Immature natural killer cell (primary cell): ENCODE data around the gene IGLL5. TPM values are rescaled to one million over a fixed set of nuclear protein-coding genes. Genes with fewer than 3 reads are reported as not detected.
A peak's percentile ranks its signal among the peaks of the same experiment; 100 is the strongest.
"Not testable (repeated sequence)": the region's sequence is repeated elsewhere in the genome, so short reads cannot be mapped to it uniquely, and the experiment has no call there.

Source experiments
- DNase-seq, 3 donors: peaks; one replicate each; pipeline ENCODE4 v3.0.0; 2022; ENCODE audit warnings: mixed read lengths in 1 of 3
- H3K27ac Mint-ChIP-seq, 6 donors: one replicate each; pipeline ENCODE4 v1.8.0; 2020; ENCODE audit warnings: mixed read lengths in 6 of 6, mild to moderate bottlenecking in 5 of 6, inconsistent platforms in 4 of 6, moderate library complexity in 3 of 6
- H3K27me3 Mint-ChIP-seq, 3 donors: one replicate each; pipeline ENCODE4 v1.8.0; 2020 to 2021; ENCODE audit warnings: low read depth in 3 of 3, mild to moderate bottlenecking in 3 of 3, mixed read lengths in 3 of 3, moderate library complexity in 3 of 3, inconsistent platforms in 1 of 3
- H3K36me3 Mint-ChIP-seq, 3 donors: one replicate each; pipeline ENCODE4 v1.8.0; 2020; ENCODE audit warnings: mixed read lengths in 3 of 3, inconsistent platforms in 2 of 3, mild to moderate bottlenecking in 2 of 3
- H3K4me1 Mint-ChIP-seq, 2 donors: one replicate each; pipeline ENCODE4 v1.8.0; 2020; ENCODE audit warnings: inconsistent platforms in 2 of 2, mild to moderate bottlenecking in 2 of 2, mixed read lengths in 2 of 2, moderate library complexity in 1 of 2
- H3K4me3 Mint-ChIP-seq, 5 donors: one replicate each; pipeline ENCODE4 v1.8.0; 2020; ENCODE audit warnings: mild to moderate bottlenecking in 5 of 5, mixed read lengths in 5 of 5, inconsistent platforms in 3 of 5, moderate library complexity in 3 of 5
- H3K9me3 Mint-ChIP-seq, 6 donors: one replicate each; pipeline ENCODE4 v1.8.0; 2020; ENCODE audit warnings: mild to moderate bottlenecking in 6 of 6, mixed read lengths in 6 of 6, inconsistent platforms in 4 of 6, moderate library complexity in 3 of 6
- polyA plus RNA-seq, 3 donors: library from polyadenylated mRNA; unstranded; fragments of 300-500 nt; fragmentation: Illumina TruSeq; gene quantifications; one replicate each; pipeline ENCODE4 v1.2.3, GENCODE V29; 2021

IGLL5 gene
- polyA plus RNA-seq, 3 donors from 2014 or later: 0.26 to 0.59 TPM; not detected in 1

DNA sequence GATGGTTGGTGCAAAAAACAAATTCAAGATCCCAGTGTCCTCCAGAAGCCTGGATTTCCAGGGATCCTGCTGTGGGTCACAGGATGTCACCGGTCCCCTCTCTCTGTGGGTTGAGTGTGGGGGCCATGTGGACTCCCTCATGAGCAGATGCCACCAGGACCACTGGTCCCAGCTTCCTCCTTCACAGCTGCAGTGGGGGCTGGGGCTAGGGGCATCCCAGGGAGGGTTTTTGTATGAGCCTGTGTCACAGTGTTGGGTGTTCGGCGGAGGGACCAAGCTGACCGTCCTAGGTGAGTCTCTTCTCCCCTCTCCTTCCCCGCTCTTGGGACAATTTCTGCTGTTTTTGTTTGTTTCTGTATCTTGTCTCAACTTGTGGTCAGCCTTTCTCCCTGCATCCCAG, 17.1 kb downstream of the IGLL5 start:
- not testable (repeated sequence) for H3K27me3 Mint-ChIP-seq, DNase-seq, H3K27ac Mint-ChIP-seq, H3K4me3 Mint-ChIP-seq, H3K4me1 Mint-ChIP-seq, H3K9me3 Mint-ChIP-seq, H3K36me3 Mint-ChIP-seq

DNA sequence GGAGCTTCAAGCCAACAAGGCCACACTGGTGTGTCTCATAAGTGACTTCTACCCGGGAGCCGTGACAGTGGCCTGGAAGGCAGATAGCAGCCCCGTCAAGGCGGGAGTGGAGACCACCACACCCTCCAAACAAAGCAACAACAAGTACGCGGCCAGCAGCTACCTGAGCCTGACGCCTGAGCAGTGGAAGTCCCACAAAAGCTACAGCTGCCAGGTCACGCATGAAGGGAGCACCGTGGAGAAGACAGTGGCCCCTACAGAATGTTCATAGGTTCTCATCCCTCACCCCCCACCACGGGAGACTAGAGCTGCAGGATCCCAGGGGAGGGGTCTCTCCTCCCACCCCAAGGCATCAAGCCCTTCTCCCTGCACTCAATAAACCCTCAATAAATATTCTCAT, 18.8 kb downstream of the IGLL5 start:
- not testable (repeated sequence) for H3K27me3 Mint-ChIP-seq, H3K27ac Mint-ChIP-seq, H3K4me1 Mint-ChIP-seq, H3K36me3 Mint-ChIP-seq, H3K4me3 Mint-ChIP-seq, H3K9me3 Mint-ChIP-seq, DNase-seq

DNA sequence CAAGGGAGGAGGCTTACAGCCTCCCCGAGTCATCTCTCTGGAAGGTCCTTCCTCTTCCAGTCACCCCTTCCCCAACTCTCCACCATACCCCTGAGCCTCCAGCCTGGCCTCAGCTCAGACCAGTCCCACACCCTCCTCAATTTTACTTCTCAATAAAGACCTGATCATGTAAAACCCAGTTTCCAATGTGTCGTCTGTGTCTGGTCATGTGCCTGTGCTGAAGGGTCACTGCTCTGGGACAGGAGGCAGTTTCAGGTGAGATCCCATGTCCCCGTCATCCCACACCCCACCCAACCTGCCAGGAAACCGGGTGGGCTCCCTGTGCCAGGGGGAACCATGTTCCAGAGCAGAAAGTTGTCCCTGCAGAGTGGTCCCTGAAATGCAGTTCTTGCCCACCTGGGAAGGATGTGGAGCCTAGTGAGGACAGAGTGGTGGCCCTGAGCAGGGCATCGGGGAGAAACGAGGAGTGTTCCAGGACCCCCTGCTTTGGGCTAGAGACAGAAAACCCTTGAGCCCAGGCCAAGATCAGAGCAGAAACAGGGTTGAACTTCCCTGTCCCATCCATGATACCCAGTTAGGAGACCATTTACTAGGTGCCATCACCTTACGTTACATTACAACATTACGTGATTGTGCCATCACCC, 19.4 kb downstream of the IGLL5 start:
- DNase-seq: no peak
- Mint-ChIP-seq H3K27ac (no peak overlapping the region), H3K36me3 (no peaks in the 10 kb centered on the region), H3K4me1 (no peaks in the 10 kb centered on the region), H3K27me3 (peaks cover 0 to 4% (median 2%) of the 10 kb centered on the region in 3 donors), H3K9me3 (no peaks in the 10 kb centered on the region), H3K4me3 (no peak overlapping the region)

DNA sequence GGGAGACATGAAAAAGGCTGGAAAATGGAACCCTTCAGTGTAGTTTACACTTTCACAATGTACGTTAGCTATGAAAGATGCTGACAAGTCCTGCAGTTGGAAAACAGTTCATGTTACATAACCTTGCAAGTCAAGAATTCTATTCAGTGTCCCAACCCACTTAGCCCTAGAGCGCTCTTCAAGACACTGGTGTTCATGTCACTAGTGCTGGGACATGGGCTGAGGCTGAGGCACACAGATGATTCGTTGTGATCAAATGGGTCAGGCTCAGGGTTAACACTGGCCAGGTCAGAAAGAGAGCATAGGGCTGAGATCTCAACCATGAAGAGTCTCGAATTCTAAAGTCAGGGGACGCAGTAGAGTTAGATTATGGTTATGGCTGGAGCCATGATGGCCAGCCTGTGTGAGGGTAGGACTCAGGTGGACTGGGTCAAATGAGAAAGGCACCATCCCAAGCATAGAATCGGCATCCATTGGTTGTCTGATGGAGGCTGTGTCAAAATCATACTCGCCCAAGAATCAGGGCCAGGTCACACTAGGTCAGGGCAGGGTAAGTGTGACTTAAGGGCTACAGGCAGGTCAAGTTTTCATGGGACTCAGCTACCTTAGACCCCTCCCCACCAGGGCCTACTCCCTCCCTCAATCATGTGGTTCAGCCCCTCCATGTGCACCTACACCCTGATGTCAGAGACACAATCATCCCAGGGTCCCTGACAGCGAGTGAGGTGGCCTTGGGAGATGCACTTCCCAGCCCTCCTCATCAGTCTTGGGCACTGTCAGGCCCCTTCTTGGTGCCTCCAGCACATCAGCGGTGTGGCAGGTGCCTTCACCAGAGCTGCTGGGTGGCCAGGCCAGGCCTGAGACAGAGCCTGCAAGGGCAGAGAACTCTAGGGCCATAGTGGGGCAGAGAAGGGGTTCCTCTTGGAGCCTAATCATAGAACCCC, 20.2 kb downstream of the IGLL5 start:
- H3K27ac Mint-ChIP-seq: no peak overlapping the region

DNA sequence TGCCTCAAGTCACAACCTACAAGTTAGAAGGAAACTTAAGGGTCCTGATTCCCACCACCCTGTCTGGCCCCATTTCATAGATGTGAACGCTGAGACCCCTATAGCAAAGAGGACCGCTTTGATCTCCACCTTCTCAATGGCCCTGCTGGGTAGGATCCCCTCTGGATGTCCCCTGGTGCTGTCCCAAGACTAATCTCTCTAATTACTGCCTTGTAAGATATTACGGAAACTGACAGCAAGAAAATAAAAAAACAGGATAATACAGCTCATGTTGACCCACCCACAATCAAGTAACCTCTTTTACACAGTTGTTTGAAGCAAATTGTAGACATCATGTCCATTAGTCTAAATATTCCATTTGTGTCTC, 20.9 kb downstream of the IGLL5 start:
- Mint-ChIP-seq H3K9me3 (no peaks in the 10 kb centered on the region), H3K4me1 (no peaks in the 10 kb centered on the region), H3K36me3 (no peaks in the 10 kb centered on the region), H3K4me3 (no peak overlapping the region), H3K27ac (no peak overlapping the region), H3K27me3 (peaks cover 0 to 4% (median 2%) of the 10 kb centered on the region in 3 donors)
- no peak for DNase-seq

More for the DNA sequence above, 20.2 kb downstream of the IGLL5 start:
- no peak for DNase-seq
- H3K27me3 Mint-ChIP-seq: peaks cover 0 to 4% (median 2%) of the 10 kb centered on the region in 3 donors
- H3K4me3 Mint-ChIP-seq: no peak overlapping the region
- H3K9me3 Mint-ChIP-seq: no peaks in the 10 kb centered on the region
- H3K36me3 Mint-ChIP-seq: no peaks in the 10 kb centered on the region
- H3K4me1 Mint-ChIP-seq: no peaks in the 10 kb centered on the region

DNA sequence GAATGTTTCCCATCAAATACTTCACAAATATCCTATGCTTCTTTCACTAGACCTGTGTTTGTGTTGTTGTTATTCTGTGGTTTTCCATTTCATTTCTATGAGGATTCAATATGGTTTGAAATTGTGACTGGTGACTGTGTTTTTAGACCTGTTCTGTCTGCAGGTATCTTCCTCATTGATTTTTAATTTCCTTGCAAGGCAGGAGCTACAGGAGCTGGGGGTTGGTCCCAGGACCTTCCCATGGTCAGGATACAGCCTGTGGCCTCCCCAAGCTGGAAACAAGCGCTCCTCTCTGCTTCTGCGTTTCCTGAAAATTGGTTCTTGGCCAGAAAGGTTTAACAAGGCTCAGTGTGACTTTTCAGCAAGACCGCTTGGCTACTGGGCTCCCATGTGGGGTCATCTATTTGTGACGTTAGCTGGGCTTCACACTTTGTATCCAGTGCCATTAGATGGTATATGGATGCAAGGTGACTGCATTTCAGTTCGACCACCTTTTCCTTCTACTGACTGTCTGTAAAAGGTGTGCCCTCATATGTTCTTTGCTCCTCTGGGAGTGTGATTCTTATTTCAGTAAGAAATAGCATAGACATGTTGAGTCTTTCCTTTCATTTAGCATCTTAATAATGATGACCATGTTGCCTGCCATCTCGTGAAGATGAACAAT, 21.5 kb downstream of the IGLL5 start:
- peaks cover 0 to 4% (median 2%) of the 10 kb centered on the region in 3 donors for H3K27me3 Mint-ChIP-seq
- no peaks in the 10 kb centered on the region for H3K36me3 Mint-ChIP-seq
- H3K9me3 Mint-ChIP-seq: no peaks in the 10 kb centered on the region
- no peak overlapping the region for H3K4me3 Mint-ChIP-seq
- DNase-seq: no peak
- no peak overlapping the region for H3K27ac Mint-ChIP-seq
- peaks cover 0 to 4% of the 10 kb centered on the region in 2 donors for H3K4me1 Mint-ChIP-seq

DNA sequence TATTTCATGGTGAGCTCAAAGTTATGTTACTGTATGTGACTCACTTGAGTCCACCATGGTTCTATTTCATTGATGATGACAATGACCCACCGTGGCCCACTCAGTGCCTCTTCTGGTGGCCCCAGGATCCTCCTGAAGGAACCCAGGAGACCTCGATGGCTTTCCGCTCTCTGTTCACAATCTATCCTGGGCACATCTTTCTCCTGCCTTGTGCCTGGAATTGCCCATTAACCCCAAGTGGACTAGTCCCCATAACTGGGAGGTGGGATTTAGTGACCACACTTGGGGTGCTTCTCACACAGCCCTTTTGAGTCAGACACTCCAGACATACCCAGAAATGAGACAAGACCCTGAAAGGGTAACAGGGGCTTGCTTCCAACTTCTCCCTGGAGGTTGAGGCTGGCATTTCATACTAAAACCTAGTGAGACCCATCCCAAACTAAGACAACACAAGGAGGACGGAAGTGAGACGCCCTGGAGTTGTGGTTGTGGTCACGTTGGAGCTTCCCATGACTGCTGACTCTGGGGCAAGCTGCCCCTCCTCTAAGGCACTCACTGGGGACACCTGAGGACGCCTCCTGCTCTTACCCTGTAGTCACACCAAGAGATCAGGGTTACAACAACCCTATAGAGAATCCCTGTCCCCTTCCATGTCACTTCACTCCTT, 22.1 kb downstream of the IGLL5 start:
- peaks cover 3 to 9% of the 10 kb centered on the region in 2 donors for H3K4me1 Mint-ChIP-seq
- no peaks in the 10 kb centered on the region for H3K36me3 Mint-ChIP-seq
- H3K9me3 Mint-ChIP-seq: no peaks in the 10 kb centered on the region
- H3K27ac Mint-ChIP-seq: peak overlapping the region in 1 of 6 donors; percentile 25
- H3K27me3 Mint-ChIP-seq: peaks cover 0 to 4% (median 2%) of the 10 kb centered on the region in 3 donors
- H3K4me3 Mint-ChIP-seq: no peak overlapping the region
- no peak for DNase-seq

DNA sequence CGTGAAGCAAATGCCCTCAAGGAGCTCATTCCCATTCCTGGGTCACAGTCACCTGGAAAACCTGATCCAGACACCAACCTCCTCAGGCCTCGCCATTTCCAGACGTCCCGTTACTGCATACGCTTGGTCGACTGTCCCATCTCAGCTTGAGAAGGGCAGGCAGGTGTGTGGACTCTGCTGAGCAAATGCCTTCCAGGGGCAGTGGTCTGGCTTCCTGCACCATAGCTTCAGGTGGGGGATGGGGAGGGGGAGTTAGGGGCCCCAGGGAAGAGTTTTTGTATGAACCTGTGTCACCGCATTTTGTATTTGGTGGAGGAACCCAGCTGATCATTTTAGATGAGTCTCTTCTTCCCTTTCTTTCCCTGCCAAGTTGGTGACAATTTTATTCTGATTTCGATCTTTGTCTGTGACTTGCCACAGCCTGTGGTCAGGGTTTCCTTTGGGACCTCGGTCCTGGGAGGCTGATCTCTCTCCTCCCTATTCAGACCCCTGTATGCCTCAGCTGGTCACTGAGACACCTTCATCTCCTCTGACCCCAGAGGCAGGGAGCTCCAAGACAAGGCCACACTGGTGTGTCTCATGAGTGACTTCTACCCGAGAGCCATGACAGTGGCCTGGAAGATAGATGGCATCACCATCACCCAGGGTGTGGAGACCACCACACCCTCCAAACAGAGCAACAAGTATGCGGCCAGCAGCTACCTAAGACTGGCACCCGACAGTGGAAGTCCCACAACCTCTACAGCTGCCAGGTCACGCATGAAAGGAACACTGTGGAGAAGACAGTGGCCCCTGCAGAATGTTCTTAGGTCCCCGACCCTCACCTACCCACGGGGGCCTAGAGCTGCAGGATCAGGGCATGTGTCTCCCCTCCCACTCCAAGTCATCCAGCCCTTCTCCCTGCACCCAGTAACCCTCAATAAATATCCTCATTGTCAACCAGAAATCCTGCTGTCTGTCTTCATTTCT, 22.9 kb downstream of the IGLL5 start:
- peaks cover 3 to 9% of the 10 kb centered on the region in 2 donors for H3K4me1 Mint-ChIP-seq
- H3K4me3 Mint-ChIP-seq: no peak overlapping the region
- H3K27ac Mint-ChIP-seq: no peak overlapping the region
- peaks cover 0 to 4% (median 2%) of the 10 kb centered on the region in 3 donors for H3K27me3 Mint-ChIP-seq
- DNase-seq: no peak
- H3K9me3 Mint-ChIP-seq: no peaks in the 10 kb centered on the region
- no peaks in the 10 kb centered on the region for H3K36me3 Mint-ChIP-seq

DNA sequence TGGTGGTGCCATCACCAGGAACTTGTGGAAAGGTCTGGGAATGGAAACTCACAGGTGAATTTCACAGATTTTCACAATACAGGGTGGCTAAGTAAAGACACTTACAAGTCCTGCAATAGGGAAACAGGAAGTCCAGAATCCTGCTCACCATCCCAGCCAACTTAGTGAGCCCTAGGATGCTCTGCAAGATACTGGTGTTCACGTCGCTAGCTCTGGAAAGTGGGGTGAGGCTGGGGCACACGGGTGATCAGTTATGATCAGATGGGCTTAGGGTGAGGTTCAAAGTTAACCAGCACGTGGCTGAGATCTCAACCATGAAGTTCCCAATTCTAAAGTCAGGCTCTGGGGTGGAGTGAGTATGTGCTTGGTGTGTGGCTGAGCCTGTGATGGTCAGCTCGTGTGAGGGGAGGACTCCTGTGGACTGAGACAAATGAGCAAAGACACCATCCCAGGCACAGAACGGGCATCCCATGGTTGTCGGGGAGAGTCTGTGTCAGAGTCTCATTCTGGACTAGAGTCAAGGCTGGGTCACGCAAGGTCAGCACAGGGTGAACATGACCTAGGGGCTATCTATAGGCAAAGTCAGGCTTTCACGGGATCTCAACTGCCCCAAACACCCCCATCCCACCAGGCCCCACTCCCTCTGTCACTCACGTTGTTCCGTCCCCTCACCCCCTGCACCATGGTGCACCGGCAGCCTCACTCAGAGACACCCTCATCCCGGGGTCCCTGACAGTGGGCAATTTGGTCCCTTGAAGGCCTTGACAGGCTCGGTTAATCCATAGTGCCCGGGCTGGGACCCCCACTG, 23.9 kb downstream of the IGLL5 start:
- peaks cover 3 to 9% of the 10 kb centered on the region in 2 donors for H3K4me1 Mint-ChIP-seq
- no peaks in the 10 kb centered on the region for H3K9me3 Mint-ChIP-seq
- no peaks in the 10 kb centered on the region for H3K36me3 Mint-ChIP-seq
- no peak overlapping the region for H3K4me3 Mint-ChIP-seq
- H3K27me3 Mint-ChIP-seq: peaks cover 0 to 4% (median 2%) of the 10 kb centered on the region in 3 donors
- no peak for DNase-seq
- H3K27ac Mint-ChIP-seq: peak overlapping the region in 1 of 6 donors; percentile 2

DNA sequence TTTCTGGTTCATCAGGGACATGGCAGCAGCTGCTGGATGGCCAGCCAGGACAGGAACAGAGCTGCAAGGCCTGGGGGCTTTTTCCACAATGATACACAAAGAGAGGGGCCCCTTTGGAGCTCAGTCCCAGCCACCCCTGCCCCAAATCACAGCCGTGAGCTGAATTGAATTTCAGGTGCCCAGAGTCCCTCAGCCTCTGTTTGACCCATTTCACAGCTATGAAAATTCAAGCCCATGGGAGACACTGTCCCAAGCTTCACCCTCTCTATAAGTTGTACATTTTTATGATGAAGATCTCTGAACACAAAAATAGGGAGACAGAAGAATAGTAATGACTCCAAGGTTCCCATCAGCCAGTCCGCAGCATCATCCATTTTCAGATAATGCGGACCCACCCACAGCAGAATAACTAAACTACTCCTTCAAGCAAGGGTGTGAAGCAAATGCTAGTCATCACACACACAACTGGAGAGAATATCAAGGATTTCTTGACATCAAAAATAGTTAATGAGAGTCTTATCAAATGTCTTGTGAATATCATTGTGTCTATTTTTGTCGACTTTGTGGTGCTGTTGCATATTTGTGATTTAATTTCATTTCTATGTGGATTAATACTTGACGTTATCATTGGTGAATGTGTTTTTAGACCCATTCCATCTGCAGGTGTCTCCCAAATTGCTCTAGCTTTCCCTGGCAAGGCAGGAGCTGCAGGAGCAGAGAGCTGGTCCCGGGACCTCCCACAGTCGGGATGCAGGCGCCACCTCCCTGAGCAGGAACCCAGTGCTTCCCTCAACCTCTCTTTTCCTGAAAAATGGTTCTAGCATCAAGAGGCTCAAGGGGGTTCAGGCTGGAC, 24.7 kb downstream of the IGLL5 start:
- peak overlapping the region in 2 of 6 donors; percentile 23 to 49 for H3K27ac Mint-ChIP-seq
- no peaks in the 10 kb centered on the region for H3K36me3 Mint-ChIP-seq
- no peak for DNase-seq
- peaks cover 3 to 9% of the 10 kb centered on the region in 2 donors for H3K4me1 Mint-ChIP-seq
- no peak overlapping the region for H3K4me3 Mint-ChIP-seq
- no peaks in the 10 kb centered on the region for H3K9me3 Mint-ChIP-seq
- H3K27me3 Mint-ChIP-seq: peaks cover 0 to 4% (median 2%) of the 10 kb centered on the region in 3 donors

DNA sequence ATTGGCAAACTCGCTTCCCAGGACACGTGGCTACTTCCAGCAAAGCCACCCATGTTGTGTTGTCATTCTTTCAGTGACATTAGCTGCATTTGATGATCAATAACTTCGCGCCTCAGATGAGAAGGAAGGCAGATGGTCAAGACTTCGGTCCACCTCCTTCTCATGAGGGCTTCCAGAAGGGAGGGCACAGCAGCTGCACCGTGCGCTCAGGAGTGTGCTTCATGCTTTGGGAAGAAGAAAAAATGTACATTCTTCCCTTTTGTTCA, 25.3 kb downstream of the IGLL5 start:
- Mint-ChIP-seq H3K4me1 (peaks cover 3 to 9% of the 10 kb centered on the region in 2 donors), H3K27ac (peak overlapping the region in 1 of 6 donors; percentile 49), H3K36me3 (no peaks in the 10 kb centered on the region), H3K4me3 (no peak overlapping the region), H3K27me3 (peaks cover 0 to 4% (median 2%) of the 10 kb centered on the region in 3 donors), H3K9me3 (no peaks in the 10 kb centered on the region)
- DNase-seq: no peak
